Ecto neural progenitor cell (in vitro differentiated cells): ENCODE measurements around the gene TRIM9.

Experiments
- DNase-seq: peaks from one replicate; pipeline ENCODE4 v3.0.0-alpha.2; 2018; ENCODE audit warnings: low spot score

TRIM9 gene

GRCh38 chr14:51093371-51094281 is 1.3 kb downstream of the TRIM9 start:
- DNase-seq: peak; percentile 74

GRCh38 chr14:51092965-51093364 is 1.9 kb downstream of the TRIM9 start:
- DNase-seq: no peak

GRCh38 chr14:51089278-51089677 is 5.6 kb downstream of the TRIM9 start:
- no peak for DNase-seq

GRCh38 chr14:51087031-51087441 is 7.9 kb downstream of the TRIM9 start:
- DNase-seq: no peak

- no peak for DNase-seq
Observed at GRCh38 chr14:51086044-51086443, 8.9 kb downstream of the TRIM9 start.

GRCh38 chr14:51084962-51085361 is 9.9 kb downstream of the TRIM9 start:
- DNase-seq: no peak

GRCh38 chr14:51084507-51084906 is 10.4 kb downstream of the TRIM9 start:
- no peak for DNase-seq

- DNase-seq: no peak
Observed at GRCh38 chr14:51082349-51082748, 12.6 kb downstream of the TRIM9 start.

- no peak for DNase-seq
Observed at GRCh38 chr14:51081712-51082111, 13.2 kb downstream of the TRIM9 start.

GRCh38 chr14:51081209-51081608 is 13.7 kb downstream of the TRIM9 start:
- DNase-seq: no peak

- DNase-seq: no peak
Observed at GRCh38 chr14:51080645-51081044, 14.3 kb downstream of the TRIM9 start.

- DNase-seq: no peak
Observed at GRCh38 chr14:51079489-51079888, 15.4 kb downstream of the TRIM9 start.

GRCh38 chr14:51079085-51079484 is 15.8 kb downstream of the TRIM9 start:
- DNase-seq: no peak

GRCh38 chr14:51074701-51075385 is 20.1 kb downstream of the TRIM9 start:
- no peak for DNase-seq

GRCh38 chr14:51073731-51074130 is 21.2 kb downstream of the TRIM9 start:
- no peak for DNase-seq

- DNase-seq: no peak
Observed at GRCh38 chr14:51072976-51073375, 21.9 kb downstream of the TRIM9 start.

GRCh38 chr14:51071857-51072256 is 23.0 kb downstream of the TRIM9 start:
- DNase-seq: no peak

- DNase-seq: no peak
Observed at GRCh38 chr14:51070726-51071125, 24.2 kb downstream of the TRIM9 start.

- DNase-seq: no peak
Observed at GRCh38 chr14:51069055-51069454, 25.9 kb downstream of the TRIM9 start.

GRCh38 chr14:51068268-51068667 is 26.6 kb downstream of the TRIM9 start:
- DNase-seq: no peak

GRCh38 chr14:51067295-51067694 is 27.6 kb downstream of the TRIM9 start:
- DNase-seq: no peak

- no peak for DNase-seq
Observed at GRCh38 chr14:51066576-51066975, 28.3 kb downstream of the TRIM9 start.

- no peak for DNase-seq
Observed at GRCh38 chr14:51059032-51059431, 35.9 kb downstream of the TRIM9 start.
